A549 (cell line): ENCODE results near the gene DHRS12. TPM values are rescaled to one million over a fixed set of nuclear protein-coding genes. Genes with fewer than 3 reads are reported as not detected.

Source experiments
- ATAC-seq, 2 experiments: fragments of 200-7000 bp in 1 of 2; fragments of >200 bp in 1 of 2; cut with Nextera tagmentation in 1 of 2; cut with Tn5 transposase in 1 of 2; 3 replicates each; pipeline versions ENCODE4 v1.8.0 to v1.9.1; 2018 to 2020; ENCODE audit warnings: mild to moderate bottlenecking in 1 of 2, moderate library complexity in 1 of 2
- CTCF ChIA-PET: fragments of 300-600 bp; sonication (Branson Sonifier 250); formaldehyde crosslinking; extraction: SDS; loops from one replicate; lab custom pipeline; 2021; ENCODE audit warnings: antibody characterized with exemption, inconsistent platforms; lab: Yijun Ruan, JAX
- POLR2A ChIA-PET: fragments of 350-600 bp; formaldehyde crosslinking; extraction: SDS; loops from one replicate; lab custom pipeline; 2021; ENCODE audit warnings: antibody characterized with exemption, inconsistent platforms; lab: Yijun Ruan, JAX
- DNase-seq, 2 experiments: peaks; one replicate each; pipeline versions ENCODE4 v3.0.0 to v3.0.0-alpha.2; 2011 to 2016; ENCODE audit warnings: low read depth in 1 of 2, low spot score in 1 of 2
- FAIRE-seq: peaks from 2 replicates; lab custom pipeline; 2011; peaks lifted over from hg19 to GRCh38; lab: Jason Lieb, UNC
- H3K27ac ChIP-seq, 2 experiments: fragments of >200 bp; sonication (Bioruptor Twin); formaldehyde crosslinking; 3 replicates each; pipeline ENCODE4 v1.5.1; 2016 to 2017
- H3K4me1 ChIP-seq: fragments of >200 bp; sonication (Bioruptor Twin); formaldehyde crosslinking; 3 replicates; pipeline ENCODE4 v1.6.1; 2016
- H3K4me2 ChIP-seq: fragments of >200 bp; sonication (Bioruptor Twin); formaldehyde crosslinking; 3 replicates; pipeline ENCODE4 v1.6.1; 2016
- H3K4me3 ChIP-seq: fragments of >200 bp; sonication (Bioruptor Twin); formaldehyde crosslinking; 3 replicates; pipeline ENCODE4 v1.5.1; 2016
- H3K9me3 ChIP-seq: fragments of >200 bp; sonication (Bioruptor Twin); formaldehyde crosslinking; 3 replicates; pipeline ENCODE4 v1.6.1; 2016
- ATOH8 ChIP-seq: fragments of 250-450 bp; sonication (Bioruptor Pico); IDR thresholded peaks from 2 replicates; pipeline ENCODE4 v1.5.0; 2020; ENCODE audit warnings: low read depth, mild to moderate bottlenecking, moderate library complexity
- CTCF ChIP-seq: fragments of >200 bp; sonication (Bioruptor Twin); formaldehyde crosslinking; IDR thresholded peaks from 3 replicates; pipeline ENCODE4 v1.5.1; 2016
- ELK1 ChIP-seq: fragments of 150-350 bp; IDR thresholded peaks from 2 replicates; pipeline ENCODE4 v1.6.1; 2014; ENCODE audit warnings: low read depth, mild to moderate bottlenecking, low read length
- EP300 ChIP-seq, 2 experiments: fragments of >200 bp; sonication (Bioruptor Twin); formaldehyde crosslinking; IDR thresholded peaks; 2 replicates in 1 of 2; 3 replicates in 1 of 2; pipeline ENCODE4 v1.6.1; 2016 to 2017
- HEYL ChIP-seq: fragments of 250-450 bp; sonication (Bioruptor Pico); IDR thresholded peaks from 2 replicates; pipeline ENCODE4 v1.8.0; 2021; ENCODE audit warnings: mild to moderate bottlenecking, moderate library complexity
- HOXB5 ChIP-seq: fragments of 250-450 bp; sonication (Bioruptor Pico); IDR thresholded peaks from 2 replicates; pipeline ENCODE4 v1.5.0; 2020; ENCODE audit warnings: mild to moderate bottlenecking, moderate library complexity
- JUN ChIP-seq, 2 experiments: fragments of >200 bp; sonication (Bioruptor Twin); formaldehyde crosslinking; IDR thresholded peaks; 2 replicates in 1 of 2; 3 replicates in 1 of 2; pipeline ENCODE4 v1.6.1; 2016 to 2017
- KDM1A ChIP-seq: fragments of 200-600 bp; sonication (generic); IDR thresholded peaks from 2 replicates; pipeline ENCODE4 v1.6.1; 2016; ENCODE audit warnings: low read depth, mild to moderate bottlenecking
- KDM5A ChIP-seq: fragments of 200-600 bp; sonication (generic); IDR thresholded peaks from 2 replicates; pipeline ENCODE4 v1.6.1; 2016; ENCODE audit warnings: antibody characterized with exemption, mild to moderate bottlenecking
- MAZ ChIP-seq: fragments of 150-350 bp; IDR thresholded peaks from 2 replicates; pipeline ENCODE4 v1.6.1; 2014; ENCODE audit warnings: antibody characterized with exemption, low read depth, low read length, borderline replicate concordance
- MYC ChIP-seq: IDR thresholded peaks from 2 replicates; pipeline ENCODE4 v1.6.1; 2012; ENCODE audit warnings: mild to moderate bottlenecking, inconsistent platforms, low read length, improper control_type of control experiment, borderline replicate concordance
- NPAS2 ChIP-seq: fragments of 250-450 bp; sonication (Bioruptor Pico); IDR thresholded peaks from 2 replicates; pipeline ENCODE4 v1.8.0; 2022; ENCODE audit warnings: mild to moderate bottlenecking, moderate library complexity, borderline replicate concordance
- NR3C1 ChIP-seq: fragments of >200 bp; sonication (Bioruptor Twin); formaldehyde crosslinking; IDR thresholded peaks from 3 replicates; pipeline ENCODE4 v1.6.1; 2017
- PHF8 ChIP-seq: fragments of 200-600 bp; sonication (generic); IDR thresholded peaks from 2 replicates; pipeline ENCODE4 v1.6.1; 2016; ENCODE audit warnings: low read depth, mild to moderate bottlenecking, antibody characterized with exemption, moderate library complexity, borderline replicate concordance
- POLR2A ChIP-seq: IDR thresholded peaks from 2 replicates; pipeline ENCODE4 v1.6.1; 2012; ENCODE audit warnings: mild to moderate bottlenecking, low read length
- REST ChIP-seq: fragments of 200-600 bp; sonication (generic); IDR thresholded peaks from 2 replicates; pipeline ENCODE4 v1.6.1; 2016; ENCODE audit warnings: antibody characterized with exemption, mild to moderate bottlenecking, moderate library complexity
- RFX5 ChIP-seq: fragments of 450-650 bp; IDR thresholded peaks from 2 replicates; pipeline ENCODE4 v1.7.1; 2014; ENCODE audit warnings: antibody characterized with exemption, mild to moderate bottlenecking, moderate library complexity
- RNF2 ChIP-seq: fragments of 200-600 bp; sonication (generic); IDR thresholded peaks from 2 replicates; pipeline ENCODE4 v1.6.1; 2016; ENCODE audit warnings: low read depth, mild to moderate bottlenecking, antibody characterized with exemption, moderate library complexity, borderline replicate concordance
- USF2 ChIP-seq: fragments of 450-650 bp; IDR thresholded peaks from 2 replicates; pipeline ENCODE4 v1.6.1; 2014; ENCODE audit warnings: antibody characterized with exemption
- ZNF302 ChIP-seq: fragments of 250-450 bp; sonication (Bioruptor Pico); IDR thresholded peaks from 2 replicates; pipeline ENCODE4 v1.9.0; 2021; ENCODE audit warnings: inconsistent platforms, mild to moderate bottlenecking, moderate library complexity
- WGBS: methylation state at CpG from one replicate; pipeline ENCODE4 v1.1.6; 2017; ENCODE audit errors: missing lambda C conversion rate; 5-methylcytosine and 5-hydroxymethylcytosine counted together
- polyA plus RNA-seq, 4 experiments: library from polyadenylated mRNA; depleted of rRNA in 3 of 4; stranded (reverse); fragments of >200 nt; fragmentation: RNase III in 1 of 4; extraction: RNeasy Plus Mini Kit Qiagen cat#74134 plus additional on column Dnase treatment in 1 of 4; gene quantifications; 2 replicates in 3 of 4; 3 replicates in 1 of 4; pipeline ENCODE4 v1.2.3, GENCODE V29; 2011 to 2017

Gene DHRS12
- polyA plus RNA-seq, 2 of the 4 experiments (the other 2 are of a cell fraction) = 4.2 to 7.5 TPM

GRCh38 chr13:51822106-51822815 is 18.3 kb upstream of the DHRS12 start (continued):
- TF ChIP-seq MAZ (no peak), ELK1 (no peak), NPAS2 (CRISPR knock-in tag) (no peak), ZNF302 (no peak), RNF2 (no peak)

GRCh38 chr13:51821606-51822005 is 17.6 kb upstream of the DHRS12 start:
- no peak overlapping the region for H3K27ac ChIP-seq
- H3K4me3 ChIP-seq = no peak overlapping the region
- no peak overlapping the region for H3K4me2 ChIP-seq
- CTCF ChIA-PET = interaction anchor here (0.9 to 2.9 kb wide), 2 partner anchors 23 to 306 kb away, joined by 3 to 11 read pairs; partner anchors contain the start of genes NEK5 and TMEM272
- POLR2A ChIA-PET = no interaction called here
- FAIRE-seq = no peak
- H3K4me1 ChIP-seq = peaks cover 5% of the 10 kb centered on the region; the same call in 1 of the 3 replicates
- TF ChIP-seq KDM5A (no peak), NR3C1 (no peak), HEYL (CRISPR knock-in tag) (no peak), MYC (no peak), CTCF (no peak), POLR2A (no peak), PHF8 (no peak), KDM1A (no peak), EP300 (IDR thresholded peaks at IDR 0.05) (no peak), HOXB5 (no peak), USF2 (no peak), REST (no peak), RFX5 (no peak), RNF2 (no peak), MAZ (no peak), ATOH8 (CRISPR knock-in tag) (no peak), JUN (IDR thresholded peaks at IDR 0.05) (no peak)
- H3K9me3 ChIP-seq = no peaks in the 10 kb centered on the region
- DNase-seq = no peak
- ATAC-seq = no peak
- 61% methylated on average over 2 of the region's 2 CpGs for WGBS
